Measurements from ENCODE around the gene TET2.

Gene TET2

DNA sequence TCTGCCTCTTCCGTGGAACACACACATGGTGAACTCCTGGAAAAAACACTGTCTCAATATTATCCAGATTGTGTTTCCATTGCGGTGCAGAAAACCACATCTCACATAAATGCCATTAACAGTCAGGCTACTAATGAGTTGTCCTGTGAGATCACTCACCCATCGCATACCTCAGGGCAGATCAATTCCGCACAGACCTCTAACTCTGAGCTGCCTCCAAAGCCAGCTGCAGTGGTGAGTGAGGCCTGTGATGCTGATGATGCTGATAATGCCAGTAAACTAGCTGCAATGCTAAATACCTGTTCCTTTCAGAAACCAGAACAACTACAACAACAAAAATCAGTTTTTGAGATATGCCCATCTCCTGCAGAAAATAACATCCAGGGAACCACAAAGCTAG, 87.9 kb downstream of the TET2 start:
- no peak for DNase-seq (ENCODE audit: low read depth, low spot score)

DNA sequence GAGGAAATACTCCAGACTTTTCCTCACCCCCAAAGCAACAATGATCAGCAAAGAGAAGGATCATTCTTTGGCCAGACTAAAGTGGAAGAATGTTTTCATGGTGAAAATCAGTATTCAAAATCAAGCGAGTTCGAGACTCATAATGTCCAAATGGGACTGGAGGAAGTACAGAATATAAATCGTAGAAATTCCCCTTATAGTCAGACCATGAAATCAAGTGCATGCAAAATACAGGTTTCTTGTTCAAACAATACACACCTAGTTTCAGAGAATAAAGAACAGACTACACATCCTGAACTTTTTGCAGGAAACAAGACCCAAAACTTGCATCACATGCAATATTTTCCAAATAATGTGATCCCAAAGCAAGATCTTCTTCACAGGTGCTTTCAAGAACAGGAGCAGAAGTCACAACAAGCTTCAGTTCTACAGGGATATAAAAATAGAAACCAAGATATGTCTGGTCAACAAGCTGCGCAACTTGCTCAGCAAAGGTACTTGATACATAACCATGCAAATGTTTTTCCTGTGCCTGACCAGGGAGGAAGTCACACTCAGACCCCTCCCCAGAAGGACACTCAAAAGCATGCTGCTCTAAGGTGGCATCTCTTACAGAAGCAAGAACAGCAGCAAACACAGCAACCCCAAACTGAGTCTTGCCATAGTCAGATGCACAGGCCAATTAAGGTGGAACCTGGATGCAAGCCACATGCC, 89.7 kb downstream of the TET2 start:
- DNase-seq (ENCODE audit: low read depth, low spot score), result no peak

DNA sequence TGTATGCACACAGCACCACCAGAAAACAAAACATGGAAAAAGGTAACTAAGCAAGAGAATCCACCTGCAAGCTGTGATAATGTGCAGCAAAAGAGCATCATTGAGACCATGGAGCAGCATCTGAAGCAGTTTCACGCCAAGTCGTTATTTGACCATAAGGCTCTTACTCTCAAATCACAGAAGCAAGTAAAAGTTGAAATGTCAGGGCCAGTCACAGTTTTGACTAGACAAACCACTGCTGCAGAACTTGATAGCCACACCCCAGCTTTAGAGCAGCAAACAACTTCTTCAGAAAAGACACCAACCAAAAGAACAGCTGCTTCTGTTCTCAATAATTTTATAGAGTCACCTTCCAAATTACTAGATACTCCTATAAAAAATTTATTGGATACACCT, 90.2 kb downstream of the TET2 start:
- DNase-seq (ENCODE audit: low read depth, low spot score), result no peak

DNA sequence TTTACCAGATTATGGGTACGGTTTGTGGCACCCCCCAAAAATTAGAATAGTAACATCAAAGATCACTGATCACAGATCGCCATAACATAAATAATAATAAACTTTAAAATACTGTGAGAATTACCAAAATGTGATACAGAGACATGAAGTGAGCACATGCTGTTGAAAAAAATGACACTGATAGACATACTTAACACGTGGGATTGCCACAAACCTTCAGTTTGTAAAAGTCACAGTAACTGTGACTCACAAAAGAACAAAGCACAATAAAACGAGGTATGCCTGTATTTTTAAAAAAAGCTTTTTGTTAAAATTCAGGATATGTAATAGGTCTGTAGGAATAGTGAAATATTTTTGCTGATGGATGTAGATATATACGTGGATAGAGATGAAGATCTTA, 93.4 kb downstream of the TET2 start:
- DNase-seq (ENCODE audit: low read depth, low spot score), result no peak

DNA sequence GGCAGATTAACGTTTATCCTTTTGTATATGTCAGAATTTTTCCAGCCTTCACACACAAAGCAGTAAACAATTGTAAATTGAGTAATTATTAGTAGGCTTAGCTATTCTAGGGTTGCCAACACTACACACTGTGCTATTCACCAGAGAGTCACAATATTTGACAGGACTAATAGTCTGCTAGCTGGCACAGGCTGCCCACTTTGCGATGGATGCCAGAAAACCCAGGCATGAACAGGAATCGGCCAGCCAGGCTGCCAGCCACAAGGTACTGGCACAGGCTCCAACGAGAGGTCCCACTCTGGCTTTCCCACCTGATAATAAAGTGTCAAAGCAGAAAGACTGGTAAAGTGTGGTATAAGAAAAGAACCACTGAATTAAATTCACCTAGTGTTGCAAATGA, 94.8 kb downstream of the TET2 start:
- DNase-seq (ENCODE audit: low read depth, low spot score), result no peak

DNA sequence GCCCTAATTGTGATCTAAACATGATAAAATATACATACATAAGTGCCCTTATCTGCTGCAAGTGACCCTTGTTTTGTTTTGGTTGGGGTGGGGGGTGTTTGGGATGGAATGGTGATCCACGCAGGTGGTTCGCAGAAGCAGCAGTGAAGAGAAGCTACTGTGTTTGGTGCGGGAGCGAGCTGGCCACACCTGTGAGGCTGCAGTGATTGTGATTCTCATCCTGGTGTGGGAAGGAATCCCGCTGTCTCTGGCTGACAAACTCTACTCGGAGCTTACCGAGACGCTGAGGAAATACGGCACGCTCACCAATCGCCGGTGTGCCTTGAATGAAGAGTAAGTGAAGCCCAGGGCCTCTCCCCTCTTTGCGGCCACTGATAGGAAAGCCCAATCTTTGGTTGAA, 96.8 kb downstream of the TET2 start:
- DNase-seq (ENCODE audit: low read depth, low spot score), result no peak

DNA sequence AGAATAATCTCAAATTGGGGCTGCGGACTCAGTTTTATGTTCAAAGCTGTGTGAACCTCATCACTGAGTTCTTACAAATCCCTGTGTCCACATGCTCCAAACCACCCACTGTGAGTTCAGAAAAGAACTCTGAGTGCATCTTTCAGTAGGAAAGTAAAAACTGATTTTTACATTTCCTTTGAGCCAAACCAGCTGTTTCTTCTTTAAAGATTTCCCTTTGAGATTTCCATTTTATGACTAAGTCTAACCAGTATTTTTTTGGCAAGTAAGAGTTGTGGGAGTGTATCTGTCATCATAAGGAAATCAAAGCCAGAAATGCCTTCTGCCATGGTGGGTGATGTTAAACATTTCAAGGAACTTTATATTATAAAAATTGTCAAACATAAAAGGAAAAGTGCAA, 100.0 kb downstream of the TET2 start:
- DNase-seq (ENCODE audit: low read depth, low spot score), result peak; percentile 50

DNA sequence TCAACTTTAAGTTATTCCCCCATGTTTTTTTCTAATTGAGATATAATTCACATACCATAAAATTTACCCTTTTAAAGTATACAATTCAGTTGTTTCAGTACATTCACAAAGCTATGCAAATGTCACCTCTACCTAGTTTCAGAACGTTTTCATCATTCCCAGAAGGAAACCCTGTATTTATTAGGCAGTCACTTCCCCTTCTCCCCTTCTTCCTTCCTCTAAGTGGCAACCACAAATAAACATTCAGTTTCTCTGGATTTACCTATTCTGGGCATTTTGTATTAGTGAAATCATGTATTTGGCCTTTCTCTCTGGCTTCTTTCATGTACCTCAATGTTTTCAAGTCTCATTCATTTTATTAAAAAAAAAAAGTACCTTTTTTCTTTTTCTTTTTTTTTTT, 101.9 kb downstream of the TET2 start:
- no peak for DNase-seq (ENCODE audit: low read depth, low spot score)

DNA sequence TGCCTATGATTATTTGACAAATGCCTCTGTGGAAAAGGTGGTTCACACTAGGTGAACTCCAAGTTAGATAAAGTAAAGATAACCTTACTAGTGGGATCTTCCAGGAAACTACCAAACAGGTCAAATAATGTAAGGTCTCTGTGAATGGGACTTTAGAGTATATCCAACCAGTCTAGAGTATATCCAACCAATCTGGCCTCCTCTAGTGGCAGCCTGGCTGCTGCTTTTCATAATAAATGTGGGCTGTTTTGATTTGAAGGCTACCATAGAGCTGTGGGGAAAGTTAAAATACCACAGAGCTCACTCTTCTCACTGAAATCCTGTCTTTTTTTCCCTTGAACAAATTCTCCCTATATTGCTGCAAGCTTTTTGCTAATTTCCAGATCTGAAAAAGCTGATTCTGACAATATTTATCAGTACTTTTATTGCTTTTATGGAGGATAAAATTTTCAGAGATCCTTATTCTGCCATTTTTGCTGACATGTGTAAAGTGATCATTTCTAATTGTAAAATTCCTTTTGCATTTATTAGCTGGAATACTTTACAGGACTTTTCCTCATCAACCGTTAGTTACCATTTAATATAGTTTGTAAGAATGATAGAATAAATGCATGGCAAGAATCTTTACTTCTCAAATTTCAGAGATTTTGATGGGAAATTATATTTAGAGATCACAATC, 111.3 kb downstream of the TET2 start:
- no peak for DNase-seq (ENCODE audit: low read depth, low spot score)

DNA sequence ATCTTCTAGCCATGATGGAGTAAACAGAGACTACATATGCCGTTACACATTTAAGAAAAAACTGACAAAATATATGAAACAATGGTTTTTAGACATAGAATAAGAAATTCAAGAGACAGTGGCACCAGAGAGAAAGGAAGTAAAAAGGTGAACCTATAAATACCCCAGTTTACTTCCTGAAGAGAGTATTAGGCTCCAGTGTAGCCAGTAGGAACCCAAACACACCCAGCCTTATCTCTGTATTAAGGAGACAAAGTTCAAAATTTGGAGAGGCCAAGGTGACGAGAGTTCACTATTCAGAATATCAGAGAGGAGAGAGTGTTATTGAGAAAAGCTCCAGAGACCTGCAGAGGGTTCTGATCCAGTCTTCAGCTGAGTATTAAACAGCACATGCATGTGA, 119.0 kb downstream of the TET2 start:
- DNase-seq (ENCODE audit: low read depth, low spot score), result no peak

DNA sequence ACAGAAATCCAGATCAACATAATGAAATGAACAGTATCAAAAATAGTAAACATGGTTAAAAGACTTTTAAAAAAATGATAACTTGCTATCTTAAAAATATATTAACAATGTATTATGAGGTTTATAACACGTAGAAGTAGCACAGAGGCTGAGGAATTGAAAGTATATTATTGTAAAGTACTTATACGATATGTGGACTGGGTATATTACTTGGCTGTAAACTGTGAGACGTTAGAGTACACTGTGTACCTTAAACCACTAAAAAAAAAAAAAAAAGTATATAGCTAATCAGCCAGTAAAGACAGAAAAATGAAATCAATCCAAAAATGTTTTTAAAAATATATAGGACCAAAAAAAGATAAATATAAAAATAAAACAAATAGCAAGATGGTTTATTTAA, 120.6 kb downstream of the TET2 start:
- DNase-seq (ENCODE audit: low read depth, low spot score), result no peak

DNA sequence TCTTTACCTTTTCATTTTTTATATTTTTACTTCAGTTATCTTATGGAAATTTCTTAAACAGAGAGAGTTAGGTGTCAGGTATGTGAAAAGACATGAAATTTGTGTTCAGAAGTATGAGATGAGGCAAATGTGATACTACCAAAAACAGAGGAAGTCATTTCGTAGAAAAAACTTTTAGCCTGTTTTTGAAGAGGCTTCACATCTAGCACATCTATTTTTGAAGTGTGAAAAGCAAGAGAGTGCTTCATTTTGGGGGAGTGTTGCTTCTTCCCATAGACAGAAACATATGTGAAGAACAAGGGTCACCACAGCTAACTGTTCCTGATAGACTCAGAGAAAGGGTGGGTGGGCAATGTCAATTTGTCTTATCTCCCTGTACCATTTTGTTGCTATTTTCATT, 125.3 kb downstream of the TET2 start:
- DNase-seq (ENCODE audit: low read depth, low spot score), result no peak

DNA sequence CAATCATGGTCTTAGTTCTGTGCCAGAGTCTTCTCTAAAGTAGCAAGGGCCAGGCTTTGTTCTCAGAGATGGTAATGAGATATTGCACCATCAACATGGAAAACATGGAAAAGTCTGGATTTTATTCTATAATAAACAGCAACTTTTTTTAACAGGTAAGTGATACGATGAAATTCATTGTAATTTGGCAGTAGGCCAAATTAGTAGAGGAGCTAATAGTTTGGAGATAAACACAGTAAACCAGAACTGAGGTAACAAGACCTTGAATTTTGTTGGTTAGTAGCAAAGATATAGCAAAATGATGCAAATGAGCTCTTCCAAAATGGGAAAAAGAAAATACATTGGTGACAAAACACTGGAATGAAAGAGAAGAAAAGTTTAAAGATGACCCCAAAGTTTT, 126.6 kb downstream of the TET2 start:
- no peak for DNase-seq (ENCODE audit: low read depth, low spot score)

DNA sequence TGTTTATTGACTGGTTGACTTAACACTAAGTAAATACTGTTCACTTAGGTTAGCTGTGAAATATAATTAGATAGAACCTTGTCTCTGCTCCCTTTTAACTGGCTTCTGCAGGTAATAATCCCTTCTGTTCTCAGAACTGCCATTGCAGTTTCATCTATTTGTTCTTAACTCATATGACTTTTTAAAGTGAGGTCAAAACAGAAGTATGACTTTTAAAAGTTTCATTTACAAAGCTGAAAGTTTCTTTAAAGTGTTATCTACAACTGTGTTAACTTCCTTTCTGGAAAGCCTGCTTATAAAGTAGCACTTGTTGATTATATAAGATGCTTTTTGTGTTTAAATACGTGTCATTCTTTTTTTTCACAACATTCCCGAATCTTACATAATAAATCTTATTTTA, 127.4 kb downstream of the TET2 start:
- no peak for DNase-seq (ENCODE audit: low read depth, low spot score)

DNA sequence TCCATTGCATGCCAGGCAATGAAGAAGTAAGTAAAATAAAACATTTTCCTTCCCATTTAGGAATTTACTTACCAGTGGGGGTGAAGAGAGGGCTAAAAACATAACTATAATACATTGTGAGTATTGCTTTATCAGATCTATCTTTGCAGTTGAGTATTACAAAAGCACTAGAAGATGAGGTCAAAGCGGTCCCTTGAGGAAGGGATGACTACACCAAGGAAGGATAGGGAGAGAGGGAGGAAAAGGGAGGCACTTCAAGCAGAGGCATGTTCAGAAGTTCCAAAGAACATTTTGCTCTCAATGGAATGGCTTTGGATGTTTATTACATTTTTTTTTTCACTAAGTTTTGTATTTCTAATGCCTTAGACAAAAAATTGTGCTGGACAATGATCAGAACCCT, 127.8 kb downstream of the TET2 start:
- DNase-seq (ENCODE audit: low read depth, low spot score), result no peak

DNA sequence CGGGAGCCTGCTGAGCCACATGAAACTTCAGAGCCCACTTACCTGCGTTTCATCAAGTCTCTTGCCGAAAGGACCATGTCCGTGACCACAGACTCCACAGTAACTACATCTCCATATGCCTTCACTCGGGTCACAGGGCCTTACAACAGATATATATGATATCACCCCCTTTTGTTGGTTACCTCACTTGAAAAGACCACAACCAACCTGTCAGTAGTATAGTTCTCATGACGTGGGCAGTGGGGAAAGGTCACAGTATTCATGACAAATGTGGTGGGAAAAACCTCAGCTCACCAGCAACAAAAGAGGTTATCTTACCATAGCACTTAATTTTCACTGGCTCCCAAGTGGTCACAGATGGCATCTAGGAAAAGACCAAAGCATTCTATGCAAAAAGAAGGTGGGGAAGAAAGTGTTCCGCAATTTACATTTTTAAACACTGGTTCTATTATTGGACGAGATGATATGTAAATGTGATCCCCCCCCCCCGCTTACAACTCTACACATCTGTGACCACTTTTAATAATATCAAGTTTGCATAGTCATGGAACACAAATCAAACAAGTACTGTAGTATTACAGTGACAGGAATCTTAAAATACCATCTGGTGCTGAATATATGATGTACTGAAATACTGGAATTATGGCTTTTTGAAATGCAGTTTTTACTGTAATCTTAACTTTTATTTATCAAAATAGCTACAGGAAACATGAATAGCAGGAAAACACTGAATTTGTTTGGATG, 129.9 kb downstream of the TET2 start:
- no peak for DNase-seq (ENCODE audit: low read depth, low spot score)

DNA sequence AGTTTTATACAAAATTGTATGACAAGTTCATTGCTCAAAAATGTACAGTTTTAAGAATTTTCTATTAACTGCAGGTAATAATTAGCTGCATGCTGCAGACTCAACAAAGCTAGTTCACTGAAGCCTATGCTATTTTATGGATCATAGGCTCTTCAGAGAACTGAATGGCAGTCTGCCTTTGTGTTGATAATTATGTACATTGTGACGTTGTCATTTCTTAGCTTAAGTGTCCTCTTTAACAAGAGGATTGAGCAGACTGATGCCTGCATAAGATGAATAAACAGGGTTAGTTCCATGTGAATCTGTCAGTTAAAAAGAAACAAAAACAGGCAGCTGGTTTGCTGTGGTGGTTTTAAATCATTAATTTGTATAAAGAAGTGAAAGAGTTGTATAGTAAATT, 131.0 kb downstream of the TET2 start:
- DNase-seq (ENCODE audit: low read depth, low spot score), result no peak

DNA sequence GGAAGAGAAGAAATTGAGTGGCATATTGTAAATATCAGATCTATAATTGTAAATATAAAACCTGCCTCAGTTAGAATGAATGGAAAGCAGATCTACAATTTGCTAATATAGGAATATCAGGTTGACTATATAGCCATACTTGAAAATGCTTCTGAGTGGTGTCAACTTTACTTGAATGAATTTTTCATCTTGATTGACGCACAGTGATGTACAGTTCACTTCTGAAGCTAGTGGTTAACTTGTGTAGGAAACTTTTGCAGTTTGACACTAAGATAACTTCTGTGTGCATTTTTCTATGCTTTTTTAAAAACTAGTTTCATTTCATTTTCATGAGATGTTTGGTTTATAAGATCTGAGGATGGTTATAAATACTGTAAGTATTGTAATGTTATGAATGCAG, 132.6 kb downstream of the TET2 start:
- DNase-seq (ENCODE audit: low read depth, low spot score), result no peak

DNA sequence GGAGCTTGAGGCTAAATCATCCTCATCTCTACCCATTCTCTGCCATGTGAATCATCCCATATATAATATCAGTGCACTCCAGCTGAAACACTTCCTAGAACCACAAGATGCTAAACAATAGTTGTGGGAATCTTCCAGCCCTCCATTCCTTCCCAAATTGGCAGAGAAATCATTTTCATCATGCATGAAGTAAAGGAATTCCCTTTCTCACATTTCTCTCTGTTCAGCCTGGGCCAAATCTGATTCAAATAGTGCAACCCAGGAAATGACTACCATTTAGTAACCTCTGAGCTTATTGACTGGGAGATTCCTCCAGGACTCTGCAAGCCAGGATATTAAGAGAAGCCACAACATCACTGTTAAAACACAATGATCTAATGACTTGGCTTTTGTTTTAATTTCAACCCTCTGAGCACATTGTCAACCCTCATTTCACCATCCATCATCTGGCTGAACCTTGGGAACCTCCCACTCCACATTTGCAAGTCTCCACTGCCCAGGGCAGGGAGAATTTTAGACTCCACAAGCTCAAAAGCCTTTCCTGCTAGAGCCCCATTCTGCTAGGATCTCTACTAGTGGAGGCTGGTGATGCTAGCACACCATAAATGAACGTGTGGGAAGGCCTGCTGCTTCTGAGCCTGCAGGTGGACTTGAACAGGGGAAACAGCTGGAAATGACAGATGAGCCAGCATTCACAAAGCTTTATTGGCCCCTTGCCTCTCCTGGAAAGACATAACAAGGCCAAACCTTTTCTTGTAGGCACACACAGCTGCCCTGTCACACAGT, 133.9 kb downstream of the TET2 start:
- DNase-seq (ENCODE audit: low read depth, low spot score), result no peak

DNA sequence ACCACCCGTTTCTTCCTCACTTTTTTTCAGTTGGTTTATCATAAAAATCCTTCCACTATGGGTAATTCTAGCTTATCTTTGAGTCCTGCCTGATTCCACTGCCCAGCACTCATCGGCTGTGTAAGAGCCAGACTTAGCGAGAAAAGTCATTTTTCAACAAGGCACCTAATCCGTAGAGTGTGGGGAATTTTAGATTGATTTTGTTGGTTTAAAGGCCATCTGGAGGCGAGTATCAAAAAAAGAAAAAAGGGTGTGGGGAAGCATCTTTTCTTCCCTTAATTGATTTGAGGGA, 134.4 kb downstream of the TET2 start:
- DNase-seq (ENCODE audit: low read depth, low spot score), result no peak

DNA sequence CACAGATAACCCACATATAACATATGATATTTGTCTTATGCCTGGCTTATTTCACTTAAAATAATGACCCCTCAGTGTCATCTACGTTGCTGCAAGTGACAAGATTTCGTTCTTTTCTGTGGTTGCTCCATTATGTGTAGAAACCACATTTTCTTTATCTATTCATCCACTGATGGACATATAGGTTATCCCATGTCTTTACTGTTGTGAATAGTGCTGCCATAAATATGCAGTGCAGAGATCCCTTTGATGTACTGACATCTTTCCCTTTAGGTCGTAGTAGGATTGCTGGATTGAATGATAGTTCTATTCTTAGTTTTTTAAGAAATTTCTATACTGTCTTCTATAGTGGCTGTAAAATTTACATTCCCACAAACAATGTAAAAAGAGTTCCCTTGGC, 135.8 kb downstream of the TET2 start:
- DNase-seq (ENCODE audit: low read depth, low spot score), result no peak

DNA sequence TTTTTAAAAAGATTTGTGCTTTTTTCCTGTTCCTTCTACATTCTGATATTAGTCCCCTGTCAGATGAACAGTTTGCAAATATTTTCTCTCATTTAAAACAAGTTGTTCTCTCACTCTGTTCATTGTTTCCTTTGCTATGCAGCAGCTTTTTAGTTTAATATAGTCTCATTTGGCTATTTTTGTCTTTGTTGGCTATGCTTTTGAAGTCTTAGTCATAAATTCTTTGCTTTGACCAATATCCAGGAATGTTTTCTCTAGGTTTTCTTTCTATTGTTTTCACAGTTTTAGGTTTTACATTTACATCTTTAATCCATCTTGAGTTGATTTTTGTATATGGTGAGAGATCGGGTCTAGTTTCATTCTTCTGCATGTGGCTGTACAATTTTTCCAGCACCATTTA, 136.8 kb downstream of the TET2 start:
- no peak for DNase-seq (ENCODE audit: low read depth, low spot score)

DNA sequence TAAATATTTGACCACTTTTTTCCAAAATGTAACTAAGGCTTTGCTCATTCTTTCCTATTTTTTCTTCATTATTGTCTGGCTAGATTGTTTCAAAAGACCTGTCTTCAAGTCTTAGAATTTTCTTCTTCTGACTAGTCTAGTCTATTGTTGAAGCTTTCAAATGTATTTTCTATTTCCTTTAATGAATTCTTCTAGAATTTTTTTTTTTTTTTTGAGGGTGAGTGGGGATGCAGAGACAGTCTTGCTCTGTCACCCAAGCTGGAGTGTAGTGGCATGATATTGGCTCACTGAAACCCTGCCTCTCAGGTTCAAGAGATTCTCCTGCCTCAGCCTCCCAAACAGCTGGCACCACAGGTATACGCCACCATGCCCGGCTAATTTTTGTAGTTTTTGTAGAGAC, 141.4 kb downstream of the TET2 start:
- no peak for DNase-seq (ENCODE audit: low read depth, low spot score)
